Activated T-cell treated with anti-CD3 and anti-CD28 coated beads, Interleukin-2, amount 50 U/mL, for 72 hours (primary cell): ENCODE data around the gene HYLS1. TPM values are rescaled to one million over a fixed set of nuclear protein-coding genes. Genes with fewer than 3 reads are reported as not detected.
"Not testable (repeated sequence)": the region's sequence is repeated elsewhere in the genome, so short reads cannot be mapped to it uniquely, and the experiment has no call there.

ENCODE experiments used
- ATAC-seq, 2 donors: fragments of 150-1000 bp; cut with Tn5 transposase; replicated peaks in 1 of 2; 2 replicates each; pipeline ENCODE4 v1.10.0; 2021; ENCODE audit warnings: moderate library complexity in 2 of 2, mild to moderate bottlenecking in 1 of 2
- DNase-seq, 2 donors: peaks; one replicate each; pipeline ENCODE4 v3.0.0; 2021 to 2022; ENCODE audit warnings: mixed read lengths in 1 of 2
- H3K27ac Mint-ChIP-seq: one replicate; pipeline ENCODE4 v1.8.0; 2022; ENCODE audit warnings: mild to moderate bottlenecking, moderate library complexity, mixed read lengths
- H3K27me3 Mint-ChIP-seq: one replicate; pipeline ENCODE4 v1.8.0; 2022; ENCODE audit warnings: low read depth, mixed read lengths
- H3K36me3 Mint-ChIP-seq, 2 donors: one replicate each; pipeline ENCODE4 v1.8.0; 2022; ENCODE audit warnings: mixed read lengths in 2 of 2, mild to moderate bottlenecking in 1 of 2; ENCODE audit not compliant: insufficient read depth in 2 of 2
- H3K4me1 Mint-ChIP-seq: one replicate; pipeline ENCODE4 v1.8.0; 2022; ENCODE audit warnings: low read depth, mixed read lengths
- H3K4me3 Mint-ChIP-seq, 2 donors: one replicate each; pipeline ENCODE4 v1.8.0; 2022; ENCODE audit warnings: mild to moderate bottlenecking in 2 of 2, mixed read lengths in 2 of 2, moderate library complexity in 2 of 2
- H3K9me3 Mint-ChIP-seq, 2 donors: one replicate each; pipeline ENCODE4 v1.8.0; 2022; ENCODE audit warnings: mixed read lengths in 2 of 2
- total RNA-seq, 2 donors: library from RNA; stranded (reverse); gene quantifications; one replicate each; pipeline ENCODE4 v1.2.3, GENCODE V29; 2022

Gene HYLS1, protein sequence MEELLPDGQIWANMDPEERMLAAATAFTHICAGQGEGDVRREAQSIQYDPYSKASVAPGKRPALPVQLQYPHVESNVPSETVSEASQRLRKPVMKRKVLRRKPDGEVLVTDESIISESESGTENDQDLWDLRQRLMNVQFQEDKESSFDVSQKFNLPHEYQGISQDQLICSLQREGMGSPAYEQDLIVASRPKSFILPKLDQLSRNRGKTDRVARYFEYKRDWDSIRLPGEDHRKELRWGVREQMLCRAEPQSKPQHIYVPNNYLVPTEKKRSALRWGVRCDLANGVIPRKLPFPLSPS
- total RNA-seq = 1 to 10 TPM; 8.9 to 9.7 TPM

DNA sequence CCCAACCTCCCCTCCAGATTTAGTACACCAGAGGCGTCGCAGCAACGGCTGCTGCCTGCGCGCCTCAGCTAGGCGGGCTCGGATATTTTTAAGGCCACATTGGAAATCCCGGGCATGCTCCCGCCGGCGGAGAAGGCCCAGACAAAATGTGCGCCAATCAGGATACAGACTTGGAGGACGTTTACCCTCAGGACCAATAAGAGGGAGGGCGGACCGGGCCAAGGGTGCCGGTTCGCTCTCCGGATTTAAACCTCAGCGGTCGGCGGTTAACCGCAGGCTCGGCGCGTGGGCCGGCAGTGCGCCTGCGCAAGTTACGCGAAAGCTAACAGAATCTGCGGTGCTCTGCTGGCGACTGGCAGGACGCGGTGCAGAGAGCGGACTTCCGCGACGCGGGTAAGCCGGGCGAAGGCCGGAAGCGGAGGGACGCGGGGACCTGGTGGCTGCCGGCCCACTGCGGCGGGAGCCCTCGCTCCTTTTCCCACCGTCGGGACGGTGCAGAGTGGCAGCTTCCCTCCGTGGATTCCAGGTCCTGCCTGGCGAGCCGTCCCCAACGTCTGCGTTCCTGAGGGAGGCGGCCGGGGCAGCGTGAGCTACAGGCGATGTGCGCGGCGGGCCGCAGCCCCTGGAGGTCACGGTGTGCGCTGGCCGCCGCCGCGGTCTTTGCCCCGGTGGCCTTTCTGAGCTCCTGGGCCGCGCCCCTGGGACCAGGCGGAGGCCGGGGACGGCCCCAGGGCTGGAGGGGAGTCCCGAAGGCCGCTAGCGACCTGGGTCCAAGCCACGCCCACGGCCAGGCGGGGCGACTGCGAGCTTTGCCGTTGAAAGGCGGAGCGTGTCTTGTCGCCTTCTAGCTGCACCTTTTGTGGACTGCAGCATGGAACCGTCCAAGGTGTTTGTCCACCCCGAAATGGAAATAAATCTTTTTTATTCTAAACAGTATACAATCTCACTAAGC lies at the start of gene HYLS1:
Gene HYLS1 (plus strand): TSS at position 296 of the 952 bp plus-strand sequence. CDS start 11,701 bp downstream, outside the sequence.
- DNase-seq (peak; percentile 96 to 99), ATAC-seq (peak; percentile 90 to 93)
- Mint-ChIP-seq H3K36me3 (peaks cover 0 to 4% of the 10 kb centered on the region in 2 donors), H3K4me3 (peak within 1 kb of the TSS; percentile 88 to 94), H3K4me1 (peaks cover 50% of the 10 kb centered on the region), H3K27ac (peak within 1 kb of the TSS; percentile 99), H3K9me3 (no peaks in the 10 kb centered on the region), H3K27me3 (no peaks in the 10 kb centered on the region)

DNA sequence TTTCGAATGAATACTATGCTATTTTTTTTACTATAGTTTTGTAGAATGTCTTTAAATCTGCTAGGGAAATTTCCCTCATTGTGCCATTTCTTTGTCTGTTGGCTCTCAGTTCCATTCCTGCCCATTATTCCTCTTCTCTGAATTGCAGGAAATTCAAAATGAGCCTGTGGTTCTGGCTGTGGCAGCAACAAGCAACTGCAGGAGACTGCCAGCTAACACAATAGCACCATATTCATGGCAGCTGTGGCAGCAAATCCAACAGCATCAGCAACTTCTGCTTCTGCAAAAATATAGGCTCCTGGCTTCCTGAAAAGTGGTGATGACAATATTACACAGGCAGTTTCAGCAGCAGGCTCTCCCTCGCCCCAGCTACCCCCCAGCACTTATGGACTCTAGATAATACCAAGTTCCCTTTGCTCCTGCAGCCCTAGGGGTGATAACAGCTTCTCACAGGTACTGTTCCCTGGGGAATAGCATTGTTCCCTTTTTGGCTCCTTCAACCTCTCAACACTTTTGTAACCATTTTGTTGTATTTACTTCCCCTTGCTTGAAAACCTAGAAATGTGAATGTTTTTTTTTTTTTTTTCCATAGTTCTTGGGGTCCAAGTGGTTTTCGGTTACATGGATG lies 45.0 kb upstream of the HYLS1 start:
- no peak overlapping the region for H3K27ac Mint-ChIP-seq
- H3K36me3 Mint-ChIP-seq = peaks cover 11 to 15% of the 10 kb centered on the region in 2 donors
- H3K27me3 Mint-ChIP-seq = peaks cover 7% of the 10 kb centered on the region
- H3K4me1 Mint-ChIP-seq = no peaks in the 10 kb centered on the region
- no peak overlapping the region for H3K4me3 Mint-ChIP-seq
- DNase-seq (no peak), ATAC-seq (no peak)
- H3K9me3 Mint-ChIP-seq = peaks cover 9 to 12% of the 10 kb centered on the region in 2 donors

DNA sequence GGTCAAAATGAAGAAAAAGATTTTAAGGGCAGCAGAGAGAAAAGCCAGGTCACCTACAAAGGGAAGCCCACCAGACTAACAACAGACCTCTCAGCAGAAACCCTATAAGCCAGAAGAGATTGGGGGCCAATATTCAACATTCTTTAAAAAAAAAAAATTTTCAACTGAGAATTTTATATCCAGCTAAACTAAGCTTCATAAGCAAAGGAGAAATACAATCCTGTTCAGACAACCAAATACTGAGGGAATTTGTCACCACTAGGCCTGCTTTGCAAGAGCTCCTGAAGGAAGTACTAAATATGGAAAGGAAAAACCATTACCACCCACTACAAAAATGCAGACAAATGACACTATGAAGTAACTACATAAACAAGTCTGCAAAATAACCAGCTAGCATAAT lies 41.3 kb upstream of the HYLS1 start:
- peaks cover 15 to 16% of the 10 kb centered on the region in 2 donors for H3K36me3 Mint-ChIP-seq
- no peak overlapping the region for H3K4me3 Mint-ChIP-seq
- no peak for ATAC-seq
- H3K27ac Mint-ChIP-seq = no peak overlapping the region
- peaks cover 13 to 18% of the 10 kb centered on the region in 2 donors for H3K9me3 Mint-ChIP-seq
- no peaks in the 10 kb centered on the region for H3K27me3 Mint-ChIP-seq
- no peaks in the 10 kb centered on the region for H3K4me1 Mint-ChIP-seq
- DNase-seq = no peak

DNA sequence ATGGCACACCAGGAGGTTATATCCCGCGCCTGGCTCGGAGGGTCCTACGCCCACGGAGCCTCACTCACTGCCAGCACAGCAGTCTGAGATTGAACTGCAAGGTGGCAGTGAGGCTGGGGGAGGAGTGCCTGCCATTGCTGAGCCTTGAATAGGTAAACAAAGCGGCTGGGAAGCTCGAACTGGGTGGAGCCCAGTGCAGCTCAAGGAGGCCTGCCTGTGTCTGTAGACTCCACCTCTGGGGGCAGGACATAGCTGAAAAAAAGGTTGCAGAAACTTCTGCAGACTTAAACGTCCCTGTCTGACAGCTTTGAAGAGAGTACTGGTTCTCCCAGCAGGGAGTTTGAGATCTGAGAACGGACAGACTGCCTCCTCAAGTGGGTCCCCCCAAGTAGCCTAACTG lies 29.8 kb upstream of the HYLS1 start:
- H3K27ac Mint-ChIP-seq, DNase-seq, H3K4me1 Mint-ChIP-seq, ATAC-seq, H3K4me3 Mint-ChIP-seq, H3K36me3 Mint-ChIP-seq: not testable (repeated sequence)
- peaks cover 17% of the 10 kb centered on the region for H3K27me3 Mint-ChIP-seq
- peaks cover 5 to 11% of the 10 kb centered on the region in 2 donors for H3K9me3 Mint-ChIP-seq

DNA sequence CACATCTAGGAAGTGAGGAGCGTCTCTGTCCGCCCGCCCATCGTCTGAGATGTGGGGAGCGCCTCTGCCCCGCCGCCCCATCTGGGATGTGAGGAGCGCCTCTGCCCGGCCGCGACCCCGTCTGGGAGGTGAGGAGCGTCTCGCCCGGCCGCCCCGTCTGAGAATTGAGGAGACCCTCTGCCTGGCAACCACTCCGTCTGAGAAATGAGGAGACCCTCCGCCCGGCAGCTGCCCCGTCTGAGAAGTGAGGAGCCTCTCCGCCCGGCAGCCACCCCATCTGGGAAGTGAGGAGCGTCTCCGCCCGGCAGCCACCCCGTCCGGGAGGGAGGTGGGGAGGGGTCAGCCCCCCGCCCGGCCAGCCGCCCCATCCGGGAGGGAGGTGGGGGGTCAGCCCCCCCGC lies 24.7 kb upstream of the HYLS1 start:
- not testable (repeated sequence) for H3K27me3 Mint-ChIP-seq, DNase-seq, H3K36me3 Mint-ChIP-seq, H3K9me3 Mint-ChIP-seq, H3K4me3 Mint-ChIP-seq, H3K4me1 Mint-ChIP-seq, ATAC-seq, H3K27ac Mint-ChIP-seq

DNA sequence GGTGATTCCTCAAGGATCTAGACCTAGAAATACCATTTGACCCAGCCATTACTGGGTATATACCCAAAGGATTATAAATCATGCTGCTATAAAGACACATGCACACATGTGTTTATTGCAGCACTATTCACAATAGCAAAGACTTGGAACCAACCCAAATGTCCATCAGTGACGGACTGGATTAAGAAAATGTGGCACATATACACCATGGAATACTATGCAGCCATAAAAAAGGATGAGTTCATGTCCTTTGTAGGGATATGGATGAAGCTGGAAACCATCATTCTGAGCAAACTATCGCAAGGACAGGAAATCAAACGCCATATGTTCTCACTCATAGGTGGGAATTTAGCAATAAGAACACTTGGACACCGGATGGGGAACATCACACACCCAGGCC lies 22.1 kb upstream of the HYLS1 start:
- H3K4me3 Mint-ChIP-seq, H3K27me3 Mint-ChIP-seq, DNase-seq, H3K4me1 Mint-ChIP-seq, H3K36me3 Mint-ChIP-seq, ATAC-seq, H3K27ac Mint-ChIP-seq, H3K9me3 Mint-ChIP-seq: not testable (repeated sequence)

DNA sequence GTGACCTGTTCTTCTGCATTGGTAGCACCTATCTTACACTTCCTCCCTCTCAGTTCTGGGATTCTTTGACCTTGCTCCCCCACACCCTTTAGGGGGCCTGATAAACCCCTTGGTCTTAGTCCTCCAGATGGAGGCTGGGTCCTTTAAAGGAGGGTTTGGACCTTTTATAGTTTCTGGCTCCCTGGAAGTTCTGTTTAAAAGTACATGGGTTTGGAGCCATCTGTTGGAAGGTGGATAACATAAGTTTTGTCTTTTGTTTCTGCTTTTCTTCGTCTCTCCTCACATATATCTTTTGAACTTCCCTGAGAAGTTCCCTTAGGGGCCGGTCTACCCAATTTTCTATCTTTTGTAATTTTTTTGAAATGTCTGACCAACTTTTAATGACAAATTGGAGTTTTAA lies 17.9 kb upstream of the HYLS1 start:
- no peaks in the 10 kb centered on the region for H3K27me3 Mint-ChIP-seq

DNA sequence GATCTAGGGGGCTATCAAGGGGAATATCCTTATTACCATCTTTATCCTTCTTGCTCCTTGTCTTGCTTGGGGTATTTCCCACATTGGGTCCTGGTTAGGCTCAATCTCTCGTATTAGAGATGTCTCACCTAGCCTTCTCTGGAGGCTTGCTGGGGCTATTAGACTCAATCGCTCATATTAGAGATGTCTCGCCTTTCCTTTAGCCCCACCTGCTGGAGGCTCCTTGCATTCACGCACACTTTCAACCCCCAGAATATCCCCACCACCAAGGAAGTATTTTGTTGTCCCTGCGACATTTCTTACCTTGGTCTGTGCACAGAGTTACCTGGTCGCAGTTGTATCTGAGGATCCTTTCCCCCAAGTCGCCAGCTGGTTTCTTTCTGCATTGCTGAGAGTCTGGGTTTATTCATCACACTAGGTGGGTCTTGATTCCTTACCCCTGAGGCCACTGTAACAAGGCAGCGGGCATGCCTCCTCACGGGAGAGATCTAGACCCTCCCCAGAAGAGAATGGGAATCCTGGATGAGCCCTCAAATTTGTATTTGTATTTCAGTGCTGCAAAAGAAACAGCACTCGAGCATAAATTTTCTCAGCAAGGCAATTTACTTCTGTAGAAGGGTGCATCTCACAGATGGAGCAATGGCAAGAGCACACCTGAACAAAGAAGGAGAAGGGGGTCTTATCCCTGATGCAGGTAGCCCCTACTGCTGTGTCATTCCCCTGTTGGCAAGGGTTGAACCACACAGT lies 15.9 kb upstream of the HYLS1 start:
- H3K9me3 Mint-ChIP-seq = peaks cover 0 to 4% of the 10 kb centered on the region in 2 donors
- H3K4me1 Mint-ChIP-seq = no peaks in the 10 kb centered on the region
- no peak for ATAC-seq
- H3K36me3 Mint-ChIP-seq = peaks cover 0 to 3% of the 10 kb centered on the region in 2 donors
- no peak overlapping the region for H3K27ac Mint-ChIP-seq
- DNase-seq = peak; percentile 9 to 31
- H3K4me3 Mint-ChIP-seq = no peak overlapping the region
- no peaks in the 10 kb centered on the region for H3K27me3 Mint-ChIP-seq

More for the DNA sequence above, 17.9 kb upstream of the HYLS1 start:
- DNase-seq (no peak), ATAC-seq (no peak)
- Mint-ChIP-seq H3K36me3 (peaks cover 0 to 3% of the 10 kb centered on the region in 2 donors), H3K4me1 (no peaks in the 10 kb centered on the region), H3K4me3 (no peak overlapping the region), H3K27ac (no peak overlapping the region), H3K9me3 (peaks cover 0 to 4% of the 10 kb centered on the region in 2 donors)

DNA sequence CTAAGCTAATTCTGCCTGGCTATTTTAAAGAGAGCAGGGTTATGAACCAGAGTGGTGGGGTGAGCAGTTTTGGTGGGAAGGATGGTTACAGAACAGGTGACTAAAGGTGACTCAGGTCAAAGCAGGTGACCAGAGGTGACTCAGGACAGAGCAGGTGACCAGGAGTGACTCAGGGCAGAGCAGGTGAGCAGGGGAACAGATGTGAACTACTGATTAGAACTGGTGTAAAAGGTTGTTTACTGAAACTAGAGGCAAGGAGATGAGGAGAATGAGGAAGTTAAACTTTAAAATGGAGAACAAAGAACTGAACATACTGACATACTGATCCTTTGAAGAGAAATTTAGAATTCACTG lies 15.4 kb upstream of the HYLS1 start:
- no peak for ATAC-seq
- Mint-ChIP-seq H3K4me3 (no peak overlapping the region), H3K4me1 (no peaks in the 10 kb centered on the region), H3K27ac (no peak overlapping the region), H3K9me3 (peaks cover 0 to 4% of the 10 kb centered on the region in 2 donors), H3K27me3 (no peaks in the 10 kb centered on the region), H3K36me3 (peaks cover 0 to 3% of the 10 kb centered on the region in 2 donors)
- DNase-seq = no peak

DNA sequence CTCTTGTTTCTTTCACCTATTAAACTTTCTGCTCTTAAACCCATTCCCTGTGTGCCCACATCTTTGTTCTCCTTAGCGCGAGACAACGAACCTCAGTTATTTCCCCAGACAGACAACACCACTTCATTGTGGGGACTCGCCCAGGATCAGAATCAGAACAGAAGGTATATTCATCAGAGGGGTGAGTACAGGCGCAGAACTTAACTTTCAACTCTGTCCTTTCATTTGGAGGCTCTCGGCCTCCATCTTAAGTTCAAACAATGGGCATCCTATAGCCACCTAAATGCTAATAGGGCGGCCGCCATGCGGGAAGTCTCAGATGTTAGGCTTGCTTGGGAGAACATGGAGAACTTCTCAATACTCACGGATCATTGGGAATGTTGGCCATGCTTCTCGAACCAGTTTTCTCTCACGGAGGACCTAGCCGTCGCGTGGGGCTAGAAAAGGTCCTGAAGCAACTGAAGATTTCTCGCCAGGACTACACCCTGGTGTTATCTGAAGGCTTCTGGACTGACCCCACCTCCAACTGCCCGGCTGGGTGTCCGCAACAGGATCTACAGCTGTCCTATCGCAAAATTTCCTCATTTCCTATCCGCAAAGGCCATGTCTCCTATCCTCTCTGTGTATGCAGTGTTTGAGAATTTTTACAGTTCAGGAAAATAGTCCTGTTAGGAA lies 13.4 kb upstream of the HYLS1 start:
- no peak for DNase-seq
- Mint-ChIP-seq H3K4me1 (no peaks in the 10 kb centered on the region), H3K9me3 (peaks cover 0 to 4% of the 10 kb centered on the region in 2 donors), H3K27ac (no peak overlapping the region), H3K36me3 (peaks cover 0 to 3% of the 10 kb centered on the region in 2 donors), H3K27me3 (no peaks in the 10 kb centered on the region), H3K4me3 (no peak overlapping the region)
- ATAC-seq = no peak

DNA sequence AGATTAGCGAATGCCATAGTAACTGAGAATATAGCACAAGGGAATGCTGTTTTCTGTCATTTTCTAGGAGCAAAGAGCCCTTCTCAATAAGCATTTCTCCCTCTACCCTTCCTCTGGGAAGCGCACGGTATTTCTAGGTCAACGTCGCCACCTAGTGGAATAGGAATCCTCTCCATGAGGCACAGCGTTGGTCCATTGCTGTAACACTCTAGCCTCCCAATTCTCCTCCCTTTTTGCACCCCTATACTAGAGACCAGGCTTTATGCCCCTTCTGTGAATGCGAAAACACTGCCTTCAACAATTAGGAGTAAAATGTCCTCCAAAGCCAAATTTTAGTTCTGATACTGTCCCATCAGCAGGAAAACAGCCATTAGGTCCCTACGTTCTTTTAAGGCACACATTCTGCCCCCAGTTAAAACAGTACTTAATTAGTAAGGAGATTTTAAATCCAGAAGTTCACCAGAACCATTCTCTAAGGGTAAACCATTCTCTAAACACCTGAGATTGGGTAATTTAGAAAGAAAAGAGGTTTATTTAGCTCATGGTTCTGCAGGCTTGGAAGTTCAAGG lies 12.8 kb upstream of the HYLS1 start:
- Mint-ChIP-seq H3K27me3 (no peaks in the 10 kb centered on the region), H3K4me3 (no peak overlapping the region), H3K36me3 (peaks cover 0 to 3% of the 10 kb centered on the region in 2 donors), H3K4me1 (no peaks in the 10 kb centered on the region), H3K27ac (no peak overlapping the region), H3K9me3 (peaks cover 0 to 4% of the 10 kb centered on the region in 2 donors)
- ATAC-seq = peak; percentile 73 to 75
- DNase-seq = peak; percentile 49 to 50

DNA sequence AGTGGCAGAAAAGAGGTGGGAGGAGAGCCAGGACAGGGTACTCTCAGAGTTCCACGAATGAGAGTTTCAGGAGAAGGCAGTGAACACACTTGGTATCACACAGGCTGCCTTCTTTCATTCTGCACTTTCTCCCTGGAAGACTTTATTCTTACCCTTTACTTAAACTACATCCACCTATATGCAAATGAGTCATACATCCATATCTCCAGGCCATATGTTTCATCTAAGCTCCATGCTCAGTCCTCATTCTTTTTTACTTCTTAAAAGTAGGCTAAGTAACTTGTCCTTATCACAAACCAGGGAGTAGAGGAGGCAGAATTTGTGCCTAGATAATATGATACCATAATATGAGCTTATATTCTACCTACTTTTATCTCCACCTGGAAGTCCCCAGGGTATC lies 6.2 kb upstream of the HYLS1 start:
- H3K9me3 Mint-ChIP-seq = no peaks in the 10 kb centered on the region
- ATAC-seq (no peak), DNase-seq (no peak)
- H3K36me3 Mint-ChIP-seq = peaks cover 0 to 2% of the 10 kb centered on the region in 2 donors
- no peaks in the 10 kb centered on the region for H3K27me3 Mint-ChIP-seq
- no peak overlapping the region for H3K27ac Mint-ChIP-seq
- H3K4me3 Mint-ChIP-seq = no peak overlapping the region
- H3K4me1 Mint-ChIP-seq = peaks cover 1% of the 10 kb centered on the region
